ENCODE results near the gene DTYMK. TPM values are rescaled to one million over a fixed set of nuclear protein-coding genes. Genes with fewer than 3 reads are reported as not detected.

The DTYMK gene
- total and polyA plus RNA-seq, 2 of the 8 experiments (the other 6 are each of a cell fraction or from before 2014, with no cell fraction given): 58.3 to 69.9 TPM

DNA sequence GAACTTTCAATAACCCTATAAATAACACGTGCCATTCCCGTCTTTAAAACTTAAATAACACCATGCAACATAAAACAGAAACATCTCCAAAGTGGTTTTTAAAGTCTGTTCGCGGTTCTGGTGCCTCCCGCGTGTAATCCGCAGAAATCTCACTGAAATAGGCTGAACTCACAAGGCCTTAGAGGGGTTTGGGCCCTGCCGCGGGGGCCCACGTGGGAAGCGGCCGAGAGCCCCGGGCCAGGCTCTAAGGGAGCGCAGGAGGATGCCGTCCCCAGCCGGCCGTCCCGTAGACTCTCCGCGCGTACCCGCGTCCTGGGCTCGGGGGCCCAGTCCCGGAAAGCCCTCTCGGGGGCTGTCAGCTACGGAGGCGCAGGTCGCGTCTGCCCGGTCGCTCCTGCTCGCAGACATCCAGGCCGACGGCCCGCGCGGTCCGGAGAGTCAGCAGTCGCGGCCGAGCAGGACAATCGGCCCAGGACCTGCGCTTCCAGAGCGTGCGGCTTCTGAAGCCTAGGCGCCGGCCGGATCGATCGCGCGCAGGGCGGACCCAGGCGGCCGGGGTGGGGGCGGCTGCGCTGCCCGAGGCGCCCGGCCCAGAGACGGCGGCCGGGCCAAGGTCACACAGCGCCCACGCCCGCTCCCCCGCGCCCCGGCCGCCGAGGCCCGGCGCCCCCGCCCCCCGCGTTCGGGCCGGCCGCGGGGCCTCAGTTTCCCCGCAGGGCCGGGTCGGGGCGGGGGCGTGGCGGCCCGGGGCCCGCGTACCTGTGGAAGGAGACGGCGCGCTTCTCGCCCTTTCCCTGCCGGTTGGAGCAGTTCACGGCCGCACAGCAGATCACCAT, 50.2 kb downstream of the DTYMK start (continued):
- TF ChIP-seq CREB1 (IDR thresholded peaks at IDR 0.05) (no peak), GABPA (IDR thresholded peaks at IDR 0.05; ENCODE audit: borderline replicate concordance, insufficient read depth, low read length) (peak; percentile 44; the same call in 1 of the 2 replicates), ASH2L (IDR thresholded peaks at IDR 0.05; ENCODE audit: low read length) (peak; percentile 66), RBBP5 (IDR thresholded peaks at IDR 0.05; ENCODE audit: borderline replicate concordance, low read depth, low read length) (peak; percentile 58; the same call in 1 of the 2 replicates), SAP30 (IDR thresholded peaks at IDR 0.05; ENCODE audit: insufficient read depth, insufficient replicate concordance, low read length) (no peak), KDM4A (IDR thresholded peaks at IDR 0.05; ENCODE audit: low read depth, low read length, severe bottlenecking) (peak; percentile 56), PHF8 (conservative IDR thresholded peaks at IDR 0.05; ENCODE audit: low read depth, low read length) (peak; percentile 25; the same call in 1 of the 2 replicates), CBX8 (IDR thresholded peaks at IDR 0.05; ENCODE audit: borderline replicate concordance, low read depth, low read length) (no peak), POLR2A (IDR thresholded peaks at IDR 0.05; ENCODE audit: control extremely low read depth in 1 of 2, low read depth in 2 of 2, low read length in 2 of 2) (peak in 1 of 2 experiments; percentile 32; a peak in 1 of 3 replicates), HDAC2 (IDR thresholded peaks at IDR 0.05; ENCODE audit: borderline replicate concordance in 1 of 2, low read depth in 2 of 2, low read length in 2 of 2) (0 out of 4 replicates have a peak, but pooled peaks of 1 of the 2 experiments have one; percentile 19), POLR2AphosphoS5 (IDR thresholded peaks at IDR 0.05; ENCODE audit: low read depth, low read length) (no peak), TAF7 (optimal IDR thresholded peaks at IDR 0.05; ENCODE audit: borderline replicate concordance, low read depth, low read length) (peak; percentile 27), BACH1 (IDR thresholded peaks at IDR 0.05; ENCODE audit: low read length) (0 out of 2 replicates have a peak, but pooled peaks have one; percentile 4), NRF1 (IDR thresholded peaks at IDR 0.05; ENCODE audit: low read depth, low read length) (no peak), TAF1 (IDR thresholded peaks at IDR 0.05; ENCODE audit: low read depth, low read length) (peak; percentile 70), TEAD4 (IDR thresholded peaks at IDR 0.05; ENCODE audit: low read depth, low read length) (no peak), KDM1A (IDR thresholded peaks at IDR 0.05; ENCODE audit: borderline replicate concordance, low read length) (no peak), ZNF274 (IDR thresholded peaks at IDR 0.05; ENCODE audit: borderline replicate concordance, extremely low read depth, low read length) (no peak), SP1 (IDR thresholded peaks at IDR 0.05; ENCODE audit: low read depth, low read length) (no peak), EGR1 (IDR thresholded peaks at IDR 0.05; ENCODE audit: borderline replicate concordance, low read depth, low read length) (no peak), HDAC6 (IDR thresholded peaks at IDR 0.05; ENCODE audit: low read depth, low read length) (no peak), SIX5 (IDR thresholded peaks at IDR 0.05; ENCODE audit: low read depth, low read length) (no peak), NANOG (IDR thresholded peaks at IDR 0.05; ENCODE audit: insufficient read depth, low read depth, low read length, poor library complexity, severe bottlenecking) (no peak), SP2 (IDR thresholded peaks at IDR 0.05; ENCODE audit: low read length) (no peak), YY1 (IDR thresholded peaks at IDR 0.05; ENCODE audit: low read depth, low read length) (no peak)
